GM12878 (cell line): Measurements from ENCODE around the gene ZNF45. TPM values are rescaled to one million over a fixed set of nuclear protein-coding genes. Genes with fewer than 3 reads are reported as not detected.

ENCODE experiments used
- ATF3 ChIP-seq: IDR thresholded peaks from 2 replicates; pipeline ENCODE4 v1.6.1; 2011; ENCODE audit warnings: low read depth, mild to moderate bottlenecking, low read length, moderate library complexity, borderline replicate concordance; ENCODE audit errors: extremely low read depth
- BCLAF1 ChIP-seq: fragments of 450-650 bp; IDR thresholded peaks from 2 replicates; pipeline ENCODE4 v1.6.1; 2017; ENCODE audit warnings: antibody characterized with exemption, mild to moderate bottlenecking, moderate library complexity
- MLLT1 ChIP-seq: fragments of 450-650 bp; IDR thresholded peaks from 2 replicates; pipeline ENCODE4 v1.6.1; 2016; ENCODE audit warnings: mild to moderate bottlenecking
- PKNOX1 ChIP-seq: fragments of 450-650 bp; IDR thresholded peaks from 2 replicates; pipeline ENCODE4 v1.6.1; 2016; ENCODE audit warnings: mild to moderate bottlenecking
- POLR2A ChIP-seq: IDR thresholded peaks from 2 replicates; pipeline ENCODE4 v1.6.1; 2011; ENCODE audit warnings: low read depth, mild to moderate bottlenecking, low read length
- SKIL ChIP-seq: fragments of 450-650 bp; IDR thresholded peaks from 2 replicates; pipeline ENCODE4 v1.6.1; 2017; ENCODE audit warnings: mild to moderate bottlenecking, low read depth, inconsistent platforms; ENCODE audit not compliant: poor library complexity, severe bottlenecking
- SUPT20H ChIP-seq: IDR thresholded peaks from 2 replicates; pipeline ENCODE4 v1.6.1; 2011; ENCODE audit warnings: low read depth, mild to moderate bottlenecking, low read length, moderate library complexity, borderline replicate concordance; ENCODE audit not compliant: control insufficient read depth
- polyA plus RNA-seq, 11 experiments: library from polyadenylated mRNA; depleted of rRNA in 4 of 11; unstranded in 6 of 11; stranded (reverse) in 5 of 11; fragments of >200 nt; fragmentation: Nextera tagmentation in 4 of 11; fragmentation: Illumina TruSeq in 1 of 11; extraction: Ambion mirVana in 4 of 11; extraction: Trizol in 1 of 11; gene quantifications; 1 replicate in 1 of 11; 2 replicates in 10 of 11; pipeline versions ENCODE4 v1.2.1 to v1.2.3, GENCODE V29; 2011 to 2016; ENCODE audit warnings: inconsistent platforms in 2 of 11, missing spikeins in 2 of 11, low read depth in 1 of 11
- total RNA-seq, 4 experiments: library from RNA; depleted of rRNA in 3 of 4; stranded (reverse); fragments of >200 nt in 3 of 4; fragmentation: Illumina TruSeq in 1 of 4; extraction: Trizol in 1 of 4; gene quantifications; 2 replicates each; pipeline versions ENCODE4 v1.2.1 to v1.2.3, GENCODE V29; 2013 to 2021

ZNF45 gene
- total and polyA plus RNA-seq, 10 of the 15 experiments (the other 5 are each of a cell fraction or from before 2014, with no cell fraction given) = 4.2 to 23.1 (median 15.9) TPM

- TF ChIP-seq BCLAF1 = no peak
- no peak for TF ChIP-seq SUPT20H
- no peak for TF ChIP-seq POLR2A
- TF ChIP-seq PKNOX1 = no peak
- no peak for TF ChIP-seq ATF3
- TF ChIP-seq MLLT1 = no peak
- no peak for TF ChIP-seq SKIL
Observed at GRCh38 chr19:43905897-43906296, 29.2 kb downstream of the ZNF45 start (continued).
